GM21723 (cell line): ENCODE measurements around the gene GNB1.
A peak's percentile ranks its signal among the peaks of the same experiment; 100 is the strongest.
"Not testable (repeated sequence)": the region's sequence is repeated elsewhere in the genome, so short reads cannot be mapped to it uniquely, and the experiment has no call there.

ENCODE experiments used
- ATAC-seq: cut with Tn5 transposase; IDR thresholded peaks from one replicate; pipeline ENCODE4 v1.9.1; 2021; ENCODE audit warnings: mild to moderate bottlenecking, moderate library complexity; ENCODE audit not compliant: unreplicated experiment

GNB1 gene

DNA sequence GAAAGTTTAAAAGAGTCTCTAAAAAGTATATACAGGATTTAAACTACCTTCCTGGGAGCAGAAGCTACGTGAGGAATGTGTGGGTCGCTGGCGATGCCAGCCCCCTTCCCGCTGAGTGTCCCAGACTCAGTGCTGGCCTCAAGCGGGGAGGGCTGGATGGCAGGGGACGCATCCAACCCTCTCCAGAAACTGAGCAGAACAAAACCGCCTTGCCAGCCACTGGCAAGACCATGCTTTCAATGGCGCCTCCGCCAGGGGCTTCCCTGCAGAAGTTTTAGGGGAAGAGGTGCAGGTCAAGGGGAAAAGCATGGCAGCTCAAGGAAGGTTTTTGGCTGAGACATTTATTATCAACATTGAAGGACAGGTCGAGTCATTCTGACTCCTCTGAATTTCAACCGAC lies 138.7 kb downstream of the GNB1 start:
- ATAC-seq = no peak

DNA sequence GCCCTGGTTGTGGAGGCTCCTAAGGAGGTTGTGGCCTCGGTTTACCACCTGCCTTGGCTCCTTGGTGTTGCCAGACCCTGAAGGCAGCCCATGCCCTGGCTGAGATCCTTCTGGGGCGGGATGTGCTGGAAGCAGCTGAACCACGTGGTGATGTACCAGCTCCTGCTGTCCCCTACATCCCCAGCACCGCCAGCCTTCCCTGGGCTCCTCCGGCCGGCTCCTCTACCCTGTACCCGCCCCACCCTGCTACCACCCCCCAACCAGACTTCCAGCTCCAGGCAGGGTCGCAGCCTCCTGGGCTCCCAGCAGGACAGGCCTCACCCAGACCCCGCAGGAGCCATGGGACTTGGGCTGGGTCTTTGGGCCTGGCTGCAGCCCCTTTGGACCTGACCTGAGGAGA lies 140.9 kb downstream of the GNB1 start:
- ATAC-seq = not testable (repeated sequence)

DNA sequence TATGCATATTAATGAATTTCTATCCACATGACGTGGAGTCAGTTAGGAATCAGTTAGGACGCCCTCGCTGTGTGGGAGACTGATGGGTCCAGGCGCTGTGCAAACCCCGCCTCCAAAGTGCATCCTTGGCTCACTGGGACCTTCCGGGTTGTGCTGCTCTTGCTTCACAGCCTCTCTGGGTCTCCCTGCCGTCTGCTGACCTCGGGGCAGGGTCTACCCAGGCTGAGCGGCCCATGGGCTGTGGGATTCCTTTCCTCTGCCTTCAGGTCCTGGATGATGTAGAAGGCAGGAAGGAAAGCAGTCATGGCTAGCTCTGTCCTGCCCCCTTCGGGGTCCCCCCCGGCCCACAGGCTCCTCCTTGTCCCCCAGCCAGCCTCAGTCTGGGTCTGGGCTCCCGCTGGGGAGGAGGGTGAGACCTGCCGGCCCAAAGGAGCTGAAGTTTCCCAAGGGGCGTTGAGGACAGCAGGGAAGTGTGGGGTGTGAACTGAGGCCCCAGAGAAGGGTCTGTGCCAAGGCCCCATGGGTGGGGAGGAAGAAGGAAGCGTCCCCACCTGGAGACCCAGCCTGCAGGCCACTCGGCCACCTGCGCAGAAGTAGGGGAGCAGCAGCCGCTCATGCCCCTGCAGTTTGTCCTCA lies 142.1 kb downstream of the GNB1 start:
- ATAC-seq = no peak

DNA sequence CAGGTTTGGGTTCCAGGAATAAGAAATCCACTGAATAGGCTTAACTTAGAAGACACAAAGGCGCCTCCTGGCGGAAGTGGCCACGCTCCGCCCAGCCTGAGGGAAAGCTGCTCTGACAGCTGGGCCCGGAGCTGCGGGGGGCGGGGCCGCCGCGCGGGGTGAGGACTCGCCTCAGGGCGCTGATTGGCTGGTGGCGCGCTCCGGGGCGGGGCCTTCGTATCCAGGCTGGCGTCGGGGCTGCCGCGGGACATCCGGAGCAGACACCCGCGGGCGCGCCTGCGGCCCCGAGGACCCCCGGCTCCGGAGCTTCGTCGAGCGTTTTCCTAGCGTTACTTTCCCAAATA lies 144.3 kb downstream of the GNB1 start:
- ATAC-seq = peak; percentile 75

DNA sequence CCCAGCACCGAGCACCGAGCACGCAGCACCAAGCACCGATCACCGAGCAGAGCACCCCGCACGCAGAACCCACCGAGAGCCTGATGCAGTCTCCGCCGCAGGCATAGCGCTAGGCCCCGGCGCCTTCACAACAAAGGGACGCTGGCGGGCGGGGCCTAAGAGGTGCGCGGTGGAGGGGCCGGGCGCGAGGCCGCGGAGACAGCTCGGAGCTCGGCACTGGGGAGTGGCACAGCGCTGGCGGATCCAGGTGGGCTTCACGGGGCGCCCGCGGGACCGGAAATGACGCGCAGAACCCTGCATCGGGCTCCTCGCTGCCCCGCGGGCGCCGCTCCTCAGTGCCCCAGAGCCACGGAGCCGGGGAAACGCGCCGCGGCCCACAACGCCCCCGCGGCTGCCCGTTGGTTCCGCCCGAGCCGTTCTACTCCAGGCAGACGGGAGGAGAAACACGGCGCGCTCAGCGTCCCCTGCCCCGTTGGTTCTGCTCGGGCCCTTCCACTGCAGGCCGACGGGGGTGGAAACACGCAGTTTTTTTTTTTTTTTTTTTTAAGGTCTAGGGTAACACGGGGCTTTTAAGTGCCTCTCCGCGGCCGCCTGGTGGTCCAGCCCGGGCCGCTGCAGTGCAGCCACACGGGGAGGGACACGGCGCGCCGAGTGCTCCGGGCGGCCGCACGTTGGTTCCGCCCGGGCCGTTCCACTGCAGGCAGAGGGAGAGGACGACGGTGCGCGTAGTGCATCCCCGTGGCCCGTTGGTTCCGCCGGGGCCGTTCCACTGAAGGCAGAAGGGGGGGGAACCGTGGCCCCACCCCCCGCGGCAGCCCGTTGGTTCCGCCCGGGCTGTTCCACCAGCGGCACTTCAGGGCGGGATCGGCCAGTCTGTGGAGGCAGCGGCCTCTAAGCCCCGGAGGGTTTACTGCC lies 145.0 kb downstream of the GNB1 start:
- peak; percentile 81 for ATAC-seq

DNA sequence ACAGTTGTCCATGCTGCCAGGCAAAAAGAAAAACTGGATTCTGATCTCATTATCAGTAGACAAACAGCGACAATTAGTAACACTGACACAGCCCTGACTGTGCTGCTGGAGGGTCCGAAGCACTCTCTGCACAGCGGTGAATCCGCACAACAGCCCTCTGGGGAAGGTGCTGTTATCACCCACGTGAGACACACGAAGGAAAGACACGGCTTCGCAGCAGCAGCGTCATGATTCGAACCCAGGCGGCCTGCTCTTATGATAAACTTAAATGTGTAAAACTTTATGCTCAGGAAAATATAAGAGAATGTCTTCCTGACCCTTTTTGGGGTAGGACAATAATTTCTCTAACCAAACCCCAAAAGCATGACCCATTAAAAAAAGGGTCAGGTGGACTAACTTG lies 148.4 kb downstream of the GNB1 start:
- not testable (repeated sequence) for ATAC-seq

DNA sequence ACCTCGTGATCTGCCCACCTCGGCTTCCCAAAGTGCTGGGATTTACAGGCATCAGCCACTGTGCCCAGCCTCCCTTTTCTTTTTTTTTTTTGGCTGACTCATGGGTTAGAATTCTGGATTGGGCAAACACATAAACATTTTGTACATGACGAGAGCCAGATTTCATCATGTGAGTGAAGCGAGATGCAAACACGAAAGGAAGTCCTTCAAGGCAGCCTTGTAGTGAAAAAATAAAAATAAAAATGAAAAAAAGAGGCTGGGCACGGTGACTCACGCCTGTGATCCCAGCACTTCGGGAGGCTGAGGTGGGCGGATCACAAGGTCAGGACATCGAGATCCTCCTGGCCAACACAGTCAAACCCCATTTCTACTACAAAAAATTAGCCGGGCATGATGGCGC lies 149.9 kb downstream of the GNB1 start:
- ATAC-seq = not testable (repeated sequence)

DNA sequence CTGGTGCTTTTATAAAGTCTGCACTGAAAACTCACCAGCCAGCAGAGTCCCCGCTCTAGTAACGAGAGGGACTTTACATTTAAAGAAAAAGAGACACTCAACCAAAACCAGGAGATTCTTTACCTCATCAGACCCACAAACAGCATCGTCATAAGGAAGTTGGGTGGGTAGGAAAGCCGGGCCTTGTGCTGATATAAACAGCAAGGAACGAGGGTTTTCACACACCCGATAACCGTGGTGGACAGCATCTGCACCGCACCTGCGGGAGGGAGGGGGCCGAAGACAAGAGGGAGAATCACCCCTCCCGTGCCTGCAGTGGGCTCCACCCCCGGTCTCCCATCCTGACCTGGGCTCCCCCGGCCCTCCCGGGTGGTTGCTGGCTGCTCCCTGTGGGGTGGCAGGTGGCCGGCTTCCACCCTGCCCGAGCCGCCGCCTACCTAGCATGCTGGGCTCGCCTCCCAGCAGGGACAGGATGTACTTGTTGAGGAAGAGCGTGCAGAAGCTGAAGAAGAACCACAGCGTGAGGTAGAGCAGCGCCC lies 152.0 kb downstream of the GNB1 start:
- ATAC-seq = not testable (repeated sequence)

DNA sequence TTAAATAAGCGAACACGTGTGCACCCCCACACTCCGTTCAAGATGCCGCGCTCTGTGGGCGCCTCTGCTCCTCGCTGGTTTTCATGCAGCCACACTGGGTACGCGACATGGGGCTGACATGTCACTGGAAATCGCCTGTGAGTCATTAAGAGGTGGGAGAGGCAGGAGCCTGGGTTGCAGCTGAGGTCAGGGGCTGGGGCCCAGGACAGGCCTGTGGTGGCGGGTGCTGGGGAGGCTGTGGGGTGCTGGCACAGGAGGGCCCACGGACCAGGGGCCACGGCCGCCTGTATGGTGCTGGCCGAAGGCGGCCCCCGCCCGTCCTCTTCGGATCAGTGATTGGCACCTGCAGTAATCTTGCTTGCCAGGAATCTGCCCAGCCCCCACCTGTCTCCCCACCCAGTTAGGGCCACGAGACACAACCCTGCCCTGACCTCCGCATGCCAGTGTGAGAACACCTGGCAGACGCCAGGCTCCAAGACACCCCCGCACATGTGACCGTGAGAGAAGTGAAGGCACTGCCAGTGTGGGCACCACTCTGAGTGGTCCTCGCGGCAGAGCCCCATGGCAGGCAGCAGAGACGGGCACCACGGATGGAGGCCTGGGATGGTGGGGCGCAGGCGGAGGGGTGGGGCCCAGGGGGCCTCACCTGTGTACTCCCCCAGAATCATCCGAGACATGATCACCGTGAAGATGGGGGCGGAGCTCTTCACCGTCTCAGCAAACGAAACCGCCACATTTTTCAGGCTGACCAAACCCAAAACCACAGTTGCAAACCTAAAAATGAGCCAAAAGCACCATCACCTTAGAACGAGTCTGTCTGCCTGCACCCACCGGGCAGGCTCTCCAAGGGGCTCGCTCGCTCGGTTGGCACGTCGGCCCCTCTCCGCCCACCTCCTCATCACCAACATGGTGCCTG lies 153.0 kb downstream of the GNB1 start:
- ATAC-seq = not testable (repeated sequence)
